ENCODE results near the gene AMMECR1. TPM values are rescaled to one million over a fixed set of nuclear protein-coding genes. Genes with fewer than 3 reads are reported as not detected.

Gene AMMECR1
- total and polyA plus RNA-seq, 2 experiments from 2014 or later, result 16.9 to 32.5 TPM

- TF ChIP-seq ZNF462 (CRISPR knock-in tag; IDR thresholded peaks at IDR 0.05) (no peak), EZH2 (IDR thresholded peaks at IDR 0.05; ENCODE audit: low read depth, unreplicated experiment) (no peak), ZNF114 (CRISPR knock-in tag; IDR thresholded peaks at IDR 0.05) (no peak), EZH2phosphoT487 (IDR thresholded peaks at IDR 0.05; ENCODE audit: unreplicated experiment) (no peak), CREB1 (CRISPR knock-in tag; IDR thresholded peaks at IDR 0.05; ENCODE audit: low read depth) (no peak)
Measured at GRCh38 chrX:110213183-110213582, 104.7 kb downstream of the AMMECR1 start (continued).

- Histone ChIP-seq H3K4me3 (no peak overlapping the region), H3K36me3 (ENCODE audit: insufficient read depth) (no peaks in the 10 kb centered on the region; the same call in 1 of the 2 replicates), H3K4me1 (ENCODE audit: insufficient read depth) (no peaks in the 10 kb centered on the region), H3K4me2 (no peak overlapping the region), H3K27me3 (ENCODE audit: insufficient read depth) (no peaks in the 10 kb centered on the region), H3K27ac (ENCODE audit: low read depth) (no peak overlapping the region), H3K9me2 (ENCODE audit: insufficient read depth) (no peaks in the 10 kb centered on the region), H3F3A (replicated peaks; ENCODE audit: low read depth) (no peaks in the 10 kb centered on the region), H2AFZ (no peak overlapping the region), H3K79me2 (replicated peaks; ENCODE audit: insufficient read depth) (no peaks in the 10 kb centered on the region), H4K20me1 (replicated peaks; ENCODE audit: insufficient read depth) (no peaks in the 10 kb centered on the region; the same call in 1 of the 2 replicates)
- no peak for TF ChIP-seq JUNB (IDR thresholded peaks at IDR 0.05; ENCODE audit: unreplicated experiment)
- peak in 1 of 2 experiments; percentile 42; a peak in 1 of 4 replicates for TF ChIP-seq CTCF (conservative IDR thresholded peaks at IDR 0.05; ENCODE audit: low read depth in 2 of 2)
- Mint-ChIP-seq H3K4me1 (peaks cover 13% of the 10 kb centered on the region; the same call in 2 of the 3 replicates), H3K27ac (no peak overlapping the region), H3K4me3 (no peak overlapping the region), H3K9me3 (no peaks in the 10 kb centered on the region), H3K36me3 (ENCODE audit: low read depth) (no peaks in the 10 kb centered on the region), H3K27me3 (ENCODE audit: insufficient read depth, low read depth, poor library complexity) (peaks cover 2% of the 10 kb centered on the region)
- ATAC-seq, result no peak
- peak; percentile 30 for DNase-seq (ENCODE audit: low spot score)
Measured at GRCh38 chrX:110212299-110212698, 105.6 kb downstream of the AMMECR1 start.

Data from GM23338 (cell line).